Measurements from ENCODE around the gene EHD1. TPM values are rescaled to one million over a fixed set of nuclear protein-coding genes. Genes with fewer than 3 reads are reported as not detected.
A peak's percentile ranks its signal among the peaks of the same experiment; 100 is the strongest.

The EHD1 gene
- polyA plus RNA-seq, 1 donor (not counting 4 experiments of a cell fraction or from before 2014, with no cell fraction given), result 73.9 TPM

DNA sequence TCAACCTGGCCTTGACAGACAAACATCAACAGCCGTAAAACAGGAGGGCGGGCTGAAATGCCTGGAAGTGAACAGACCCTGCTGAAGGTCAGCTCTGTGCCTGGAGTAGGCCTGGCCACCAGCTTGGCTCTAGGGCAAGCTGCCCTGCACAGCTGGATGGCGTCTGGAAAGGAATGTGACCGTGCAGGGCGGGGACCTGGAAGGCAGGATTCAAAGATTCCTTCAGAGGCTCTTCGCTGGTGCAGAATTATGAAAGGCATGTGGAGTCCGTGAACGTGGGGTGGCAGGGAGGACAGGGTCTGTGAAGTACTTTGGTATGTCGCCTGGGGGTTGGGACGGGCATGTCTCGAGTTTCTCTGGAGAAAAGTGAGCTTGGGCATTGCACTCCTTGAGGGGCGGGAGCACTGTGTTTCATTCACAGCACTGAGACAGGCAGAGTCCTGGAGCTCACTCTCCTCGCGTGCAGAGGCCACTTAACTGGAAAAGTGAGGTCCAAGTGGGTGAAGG lies 1.5 kb downstream of the EHD1 start:
- FAIRE-seq (no peak), DNase-seq (ENCODE audit: low read depth, low spot score) (no peak)
- H3K36me3 ChIP-seq (ENCODE audit: control insufficient read depth in 2 of 2, extremely low read depth in 1 of 2, insufficient read depth in 2 of 2, low read length in 2 of 2), result peaks cover 18 to 30% of the 10 kb centered on the region in 2 experiments
- dilution Hi-C loops (cut with MboI; ENCODE audit: extremely low pct_ligation_motif_present, low sequenced_read_pairs), result no loop called here
- H3K9me3 ChIP-seq (ENCODE audit: control insufficient read depth, low read depth, low read length), result no peaks in the 10 kb centered on the region
- no peak for TF ChIP-seq CTCF (optimal IDR thresholded peaks at IDR 0.05 in 1 of 3, IDR thresholded peaks at IDR 0.05 in 1 of 3, conservative IDR thresholded peaks at IDR 0.05 in 1 of 3; ENCODE audit: extremely low read depth in 1 of 3, insufficient read depth in 2 of 3, low read length in 3 of 3)
- TF ChIP-seq EZH2 (IDR thresholded peaks at IDR 0.05; ENCODE audit: low read length), result no peak
- H3K27ac ChIP-seq (ENCODE audit: control insufficient read depth, insufficient read depth, low read length), result peak overlapping the region; percentile 70
- H3K4me2 ChIP-seq (ENCODE audit: control insufficient read depth, extremely low read depth, insufficient read depth, low read depth, low read length), result peak overlapping the region; percentile 91
- H3K27me3 ChIP-seq (ENCODE audit: control insufficient read depth, extremely low read depth, insufficient read depth, low read length), result no peaks in the 10 kb centered on the region
- peaks cover 25% of the 10 kb centered on the region for H4K20me1 ChIP-seq (ENCODE audit: control insufficient read depth, extremely low read depth, insufficient read depth, low read length)
- H3K79me2 ChIP-seq (ENCODE audit: control insufficient read depth, insufficient read depth, low read length), result peaks cover 58% of the 10 kb centered on the region
- H3K9ac ChIP-seq (ENCODE audit: control insufficient read depth, extremely low read depth, insufficient read depth, low read length), result peak overlapping the region; percentile 88
- H3K4me1 ChIP-seq (ENCODE audit: control insufficient read depth, extremely low read depth, insufficient read depth, low read length), result peaks cover 42% of the 10 kb centered on the region
- H2AFZ ChIP-seq (ENCODE audit: control insufficient read depth, low read length), result no peak overlapping the region
- peaks cover 3% of the 10 kb centered on the region for H3K9me1 ChIP-seq (ENCODE audit: control insufficient read depth, extremely low read depth, insufficient read depth, low read length)
- H3K4me3 ChIP-seq (ENCODE audit: control insufficient read depth in 2 of 3, extremely low read depth in 1 of 3, insufficient read depth in 2 of 3, low read depth in 1 of 3, low read length in 3 of 3), result peak overlapping the region; percentile 59 to 85 (median 78)

DNA sequence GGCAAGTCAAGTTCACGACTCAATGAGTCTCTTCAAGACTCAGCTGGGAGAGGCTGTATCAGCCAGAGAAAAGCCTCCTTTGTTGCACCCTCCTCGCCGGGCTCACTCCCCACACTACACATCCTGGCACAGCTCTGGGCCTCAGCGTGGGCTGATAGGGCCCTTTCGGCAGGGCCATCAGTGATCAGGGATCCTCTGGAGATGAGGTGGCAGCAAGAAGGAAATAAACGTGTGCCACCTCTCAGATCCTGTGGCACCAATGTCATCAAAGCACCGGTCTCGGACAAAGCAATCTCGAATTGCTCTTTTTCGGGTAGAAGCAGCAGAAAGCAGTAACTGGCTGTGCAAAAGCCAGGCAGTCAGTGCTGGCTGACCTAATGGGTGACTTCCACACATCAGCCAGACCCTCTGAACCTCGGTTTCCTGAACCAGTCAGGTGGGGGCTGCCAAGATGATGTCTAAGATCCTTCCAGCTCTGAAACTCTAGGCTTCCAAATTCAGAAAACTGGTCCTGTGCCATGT lies 2.1 kb downstream of the EHD1 start:
- FAIRE-seq (no peak), DNase-seq (ENCODE audit: low read depth, low spot score) (no peak)
- H3K4me3 ChIP-seq (ENCODE audit: control insufficient read depth in 2 of 3, extremely low read depth in 1 of 3, insufficient read depth in 2 of 3, low read depth in 1 of 3, low read length in 3 of 3), result peak overlapping the region; percentile 59 to 85 (median 78)
- TF ChIP-seq EZH2 (IDR thresholded peaks at IDR 0.05; ENCODE audit: low read length) (no peak), CTCF (optimal IDR thresholded peaks at IDR 0.05 in 1 of 3, IDR thresholded peaks at IDR 0.05 in 1 of 3, conservative IDR thresholded peaks at IDR 0.05 in 1 of 3; ENCODE audit: extremely low read depth in 1 of 3, insufficient read depth in 2 of 3, low read length in 3 of 3) (no peak)
- H3K36me3 ChIP-seq (ENCODE audit: control insufficient read depth in 2 of 2, extremely low read depth in 1 of 2, insufficient read depth in 2 of 2, low read length in 2 of 2), result peaks cover 20 to 36% of the 10 kb centered on the region in 2 experiments
- no peaks in the 10 kb centered on the region for H3K27me3 ChIP-seq (ENCODE audit: control insufficient read depth, extremely low read depth, insufficient read depth, low read length)
- H3K9me1 ChIP-seq (ENCODE audit: control insufficient read depth, extremely low read depth, insufficient read depth, low read length), result peaks cover 3% of the 10 kb centered on the region
- dilution Hi-C loops (cut with MboI; ENCODE audit: extremely low pct_ligation_motif_present, low sequenced_read_pairs), result no loop called here
- no peak overlapping the region for H2AFZ ChIP-seq (ENCODE audit: control insufficient read depth, low read length)
- H3K9me3 ChIP-seq (ENCODE audit: control insufficient read depth, low read depth, low read length), result no peaks in the 10 kb centered on the region
- peaks cover 41% of the 10 kb centered on the region for H3K4me1 ChIP-seq (ENCODE audit: control insufficient read depth, extremely low read depth, insufficient read depth, low read length)
- peak overlapping the region; percentile 88 for H3K9ac ChIP-seq (ENCODE audit: control insufficient read depth, extremely low read depth, insufficient read depth, low read length)
- H4K20me1 ChIP-seq (ENCODE audit: control insufficient read depth, extremely low read depth, insufficient read depth, low read length), result peaks cover 25% of the 10 kb centered on the region
- peak overlapping the region; percentile 70 for H3K27ac ChIP-seq (ENCODE audit: control insufficient read depth, insufficient read depth, low read length)
- H3K4me2 ChIP-seq (ENCODE audit: control insufficient read depth, extremely low read depth, insufficient read depth, low read depth, low read length), result peak overlapping the region; percentile 91
- H3K79me2 ChIP-seq (ENCODE audit: control insufficient read depth, insufficient read depth, low read length), result peaks cover 64% of the 10 kb centered on the region
